ENCODE results near the gene GSG1L. TPM values are rescaled to one million over a fixed set of nuclear protein-coding genes. Genes with fewer than 3 reads are reported as not detected.

Gene GSG1L
- polyA plus RNA-seq, 3 donors = not detected

DNA sequence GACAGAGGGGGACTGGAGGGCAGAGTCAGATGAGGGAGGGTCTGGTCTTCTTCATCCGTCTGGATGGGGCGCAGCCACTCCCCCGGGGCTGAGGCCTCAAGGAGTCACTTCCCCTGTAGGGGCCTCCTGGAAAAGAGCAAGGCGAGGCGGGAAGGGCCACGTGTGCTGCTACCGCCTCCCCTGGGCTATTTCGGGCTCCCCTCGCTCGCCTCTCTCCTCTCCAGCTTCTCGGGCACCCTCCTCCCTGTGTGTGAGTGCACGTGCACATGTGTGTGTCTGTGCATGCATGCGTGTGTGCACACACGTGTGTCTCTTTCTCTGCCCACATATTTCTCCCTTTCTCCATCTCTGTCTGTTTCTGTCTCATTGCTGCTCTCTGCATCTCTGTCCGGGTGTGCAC is 10.1 kb downstream of the GSG1L start:
- H3K27me3 ChIP-seq (ENCODE audit: control insufficient read depth in 2 of 2, insufficient read depth in 2 of 2, low read length in 2 of 2) = peaks cover 0 to under 1% of the 10 kb centered on the region in 2 donors
- peaks cover 2% of the 10 kb centered on the region for H3K4me1 Mint-ChIP-seq
- DNase-seq = no peak

DNA sequence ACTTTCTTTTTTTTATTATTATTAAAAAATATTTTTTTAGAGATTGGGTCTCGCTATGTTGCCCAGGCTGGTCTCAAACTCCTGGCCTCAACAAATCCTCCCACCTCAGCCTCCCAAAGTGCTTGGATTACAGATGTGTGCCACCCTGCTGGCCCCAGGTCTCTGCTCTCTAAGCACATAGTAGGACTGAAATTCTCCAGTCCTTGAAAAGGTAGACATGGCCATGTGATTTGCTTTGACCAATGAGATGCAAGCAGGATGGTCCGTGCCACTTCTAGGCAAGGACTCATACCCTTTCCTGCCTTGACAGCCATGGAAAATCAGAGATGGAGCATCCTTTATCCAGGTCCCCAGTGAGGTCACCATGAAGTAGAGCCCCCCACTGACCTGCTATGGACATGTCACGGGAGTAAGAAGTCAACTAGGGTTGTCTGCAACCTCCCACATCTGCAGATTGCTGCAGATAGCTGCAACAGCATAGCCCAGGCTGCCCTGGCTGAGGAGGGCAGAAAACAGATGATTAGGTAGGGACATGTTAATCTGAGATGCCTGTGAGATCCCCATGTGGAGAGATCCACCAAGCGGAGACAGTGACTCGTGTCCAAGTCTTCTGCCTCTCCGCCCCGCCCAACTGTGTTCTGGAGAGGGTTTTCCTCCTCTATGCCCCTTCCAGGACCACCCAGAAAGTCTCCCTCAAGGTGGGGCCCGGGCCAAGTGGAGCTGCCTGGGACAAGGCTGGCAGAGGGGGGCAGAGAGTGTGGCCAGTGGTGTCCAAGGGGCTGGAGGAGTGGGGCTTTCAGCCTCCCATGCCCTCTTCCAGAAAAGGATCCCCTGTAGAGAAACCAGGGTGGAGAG is 11.0 kb downstream of the GSG1L start:
- TF ChIP-seq, protein P1, sequence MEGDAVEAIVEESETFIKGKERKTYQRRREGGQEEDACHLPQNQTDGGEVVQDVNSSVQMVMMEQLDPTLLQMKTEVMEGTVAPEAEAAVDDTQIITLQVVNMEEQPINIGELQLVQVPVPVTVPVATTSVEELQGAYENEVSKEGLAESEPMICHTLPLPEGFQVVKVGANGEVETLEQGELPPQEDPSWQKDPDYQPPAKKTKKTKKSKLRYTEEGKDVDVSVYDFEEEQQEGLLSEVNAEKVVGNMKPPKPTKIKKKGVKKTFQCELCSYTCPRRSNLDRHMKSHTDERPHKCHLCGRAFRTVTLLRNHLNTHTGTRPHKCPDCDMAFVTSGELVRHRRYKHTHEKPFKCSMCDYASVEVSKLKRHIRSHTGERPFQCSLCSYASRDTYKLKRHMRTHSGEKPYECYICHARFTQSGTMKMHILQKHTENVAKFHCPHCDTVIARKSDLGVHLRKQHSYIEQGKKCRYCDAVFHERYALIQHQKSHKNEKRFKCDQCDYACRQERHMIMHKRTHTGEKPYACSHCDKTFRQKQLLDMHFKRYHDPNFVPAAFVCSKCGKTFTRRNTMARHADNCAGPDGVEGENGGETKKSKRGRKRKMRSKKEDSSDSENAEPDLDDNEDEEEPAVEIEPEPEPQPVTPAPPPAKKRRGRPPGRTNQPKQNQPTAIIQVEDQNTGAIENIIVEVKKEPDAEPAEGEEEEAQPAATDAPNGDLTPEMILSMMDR (IDR thresholded peaks at IDR 0.05) = no peak
- peaks cover 2% of the 10 kb centered on the region for H3K4me1 Mint-ChIP-seq
- no peaks in the 10 kb centered on the region for H3K36me3 ChIP-seq (replicated peaks in 1 of 2; ENCODE audit: control insufficient read depth in 1 of 2, insufficient read depth in 2 of 2, low read length in 2 of 2)
- no peak overlapping the region for H3K27ac ChIP-seq (ENCODE audit: low read depth in 1 of 2, low read length in 2 of 2)
- H3K9me3 ChIP-seq (replicated peaks in 1 of 2; ENCODE audit: control insufficient read depth in 1 of 2, insufficient read depth in 1 of 2, low read length in 2 of 2) = no peaks in the 10 kb centered on the region
- no peak overlapping the region for H3K4me2 ChIP-seq (replicated peaks; ENCODE audit: extremely low read depth, low read length, poor library complexity, severe bottlenecking)
- H3K4me1 ChIP-seq (ENCODE audit: control insufficient read depth in 1 of 2, insufficient read depth in 2 of 2, low read length in 2 of 2) = no peaks in the 10 kb centered on the region
- no peak overlapping the region for H3K27ac Mint-ChIP-seq
- no peak overlapping the region for H2AFZ ChIP-seq (ENCODE audit: insufficient read depth, low read depth, low read length, poor library complexity, severe bottlenecking)
- H4K20me1 ChIP-seq (ENCODE audit: insufficient read depth, low read length) = no peaks in the 10 kb centered on the region
- H3K9me3 Mint-ChIP-seq = peaks cover 0 to 9% (median 4%) of the 10 kb centered on the region in 7 donors
- peaks cover 2 to 11% (median 8%) of the 10 kb centered on the region in 3 donors for H3K27me3 Mint-ChIP-seq (ENCODE audit: low read depth in 3 of 3)
- H3K79me2 ChIP-seq (ENCODE audit: insufficient read depth, low read length) = no peaks in the 10 kb centered on the region
- no peak overlapping the region for H3K4me3 ChIP-seq (replicated peaks in 1 of 3; ENCODE audit: low read depth in 2 of 3, low read length in 3 of 3)
- WGBS (ENCODE audit: insufficient coverage) = 75% methylated on average over 1 of the region's 8 CpGs
- H3K36me3 Mint-ChIP-seq = no peaks in the 10 kb centered on the region
- no peak for DNase-seq
- intact Hi-C loops (cut with micrococcal nuclease) = no loop called here
- no peaks in the 10 kb centered on the region for H3K27me3 ChIP-seq (ENCODE audit: control insufficient read depth in 2 of 2, insufficient read depth in 2 of 2, low read length in 2 of 2)
- H3K4me3 Mint-ChIP-seq = no peak overlapping the region
- H3K9ac ChIP-seq (ENCODE audit: insufficient read depth, low read length, poor library complexity, severe bottlenecking) = no peak overlapping the region

More for the DNA sequence above, 10.1 kb downstream of the GSG1L start:
- Mint-ChIP-seq H3K27ac (no peak overlapping the region), H3K4me3 (no peak overlapping the region), H3K9me3 (peaks cover 0 to 5% (median 4%) of the 10 kb centered on the region in 7 donors), H3K36me3 (no peaks in the 10 kb centered on the region), H3K27me3 (ENCODE audit: low read depth in 3 of 3) (peaks cover 4 to 15% (median 8%) of the 10 kb centered on the region in 3 donors)
- H3K9me3 ChIP-seq (replicated peaks in 1 of 2; ENCODE audit: control insufficient read depth in 1 of 2, insufficient read depth in 1 of 2, low read length in 2 of 2) = no peaks in the 10 kb centered on the region
- H3K4me1 ChIP-seq (ENCODE audit: control insufficient read depth in 1 of 2, insufficient read depth in 2 of 2, low read length in 2 of 2) = no peaks in the 10 kb centered on the region
- intact Hi-C loops (cut with micrococcal nuclease) = no loop called here
- H4K20me1 ChIP-seq (ENCODE audit: insufficient read depth, low read length) = no peaks in the 10 kb centered on the region
- no peak overlapping the region for H3K27ac ChIP-seq (ENCODE audit: low read depth in 1 of 2, low read length in 2 of 2)
- TF ChIP-seq, protein P1 (IDR thresholded peaks at IDR 0.05) = no peak
- no peak overlapping the region for H3K4me2 ChIP-seq (replicated peaks; ENCODE audit: extremely low read depth, low read length, poor library complexity, severe bottlenecking)
- no peak overlapping the region for H2AFZ ChIP-seq (ENCODE audit: insufficient read depth, low read depth, low read length, poor library complexity, severe bottlenecking)
- WGBS (ENCODE audit: insufficient coverage) = 25% methylated on average over 11 of the region's 15 CpGs
- no peaks in the 10 kb centered on the region for H3K36me3 ChIP-seq (replicated peaks in 1 of 2; ENCODE audit: control insufficient read depth in 1 of 2, insufficient read depth in 2 of 2, low read length in 2 of 2)
- no peak overlapping the region for H3K4me3 ChIP-seq (replicated peaks in 1 of 3; ENCODE audit: low read depth in 2 of 3, low read length in 3 of 3)
- no peaks in the 10 kb centered on the region for H3K79me2 ChIP-seq (ENCODE audit: insufficient read depth, low read length)
- H3K9ac ChIP-seq (ENCODE audit: insufficient read depth, low read length, poor library complexity, severe bottlenecking) = no peak overlapping the region

Data from CD14-positive monocyte (primary cell).